H1 (cell line): ENCODE measurements around the gene DPY19L3. TPM values are rescaled to one million over a fixed set of nuclear protein-coding genes. Genes with fewer than 3 reads are reported as not detected.

ENCODE experiments used
- CTCF ChIA-PET: fragments of 300-600 bp; sonication (Branson Sonifier 250); formaldehyde crosslinking; loops from one replicate; lab custom pipeline; 2021; ENCODE audit not compliant: partially characterized antibody; lab: Charles Lee
- POLR2A ChIA-PET: fragments of 300-600 bp; sonication (Branson Sonifier 250); formaldehyde crosslinking; loops from one replicate; lab custom pipeline; 2021; ENCODE audit warnings: inconsistent platforms; ENCODE audit not compliant: partially characterized antibody; lab: Charles Lee
- DNase-seq, 2 experiments: peaks; one replicate each; pipeline versions ENCODE4 v3.0.0 to v3.0.0-alpha.2; 2010 to 2022; ENCODE audit warnings: low spot score in 2 of 2, low read depth in 1 of 2, mixed read lengths in 1 of 2
- FAIRE-seq: peaks from 2 replicates; lab custom pipeline; 2011; peaks lifted over from hg19 to GRCh38; lab: Jason Lieb, UNC
- H2AFZ ChIP-seq: 2 replicates; pipeline ENCODE4 v1.8.1; 2012; ENCODE audit warnings: low read length, inconsistent platforms
- H2AK5ac ChIP-seq: 2 replicates; pipeline ENCODE4 v1.6.1; 2013; ENCODE audit warnings: low read depth, low read length
- H2BK120ac ChIP-seq: replicated peaks from 2 replicates; pipeline ENCODE3; 2013; ENCODE audit warnings: low read depth, low read length, inconsistent platforms
- H2BK12ac ChIP-seq: 2 replicates; pipeline ENCODE4 v1.6.1; 2013; ENCODE audit warnings: low read depth, low read length
- H2BK15ac ChIP-seq: 2 replicates; pipeline ENCODE4 v1.6.1; 2013; ENCODE audit warnings: low read length
- H2BK20ac ChIP-seq: 2 replicates; pipeline ENCODE4 v1.6.1; 2013; ENCODE audit warnings: low read length
- H2BK5ac ChIP-seq: 2 replicates; pipeline ENCODE4 v1.6.1; 2013; ENCODE audit warnings: low read depth, low read length
- H3K14ac ChIP-seq: 2 replicates; pipeline ENCODE4 v1.6.1; 2013; ENCODE audit warnings: inconsistent platforms; ENCODE audit not compliant: insufficient read length
- H3K18ac ChIP-seq: 2 replicates; pipeline ENCODE4 v1.6.1; 2013; ENCODE audit warnings: low read length; ENCODE audit errors: extremely low read depth
- H3K23ac ChIP-seq: 2 replicates; pipeline ENCODE4 v1.6.1; 2013; ENCODE audit warnings: inconsistent platforms; ENCODE audit not compliant: insufficient read length
- H3K23me2 ChIP-seq: 2 replicates; pipeline ENCODE4 v1.6.1; 2013; ENCODE audit warnings: low read depth, low read length
- H3K27ac ChIP-seq: 2 replicates; pipeline ENCODE4 v1.6.1; 2011; ENCODE audit warnings: low read depth, low read length, inconsistent platforms
- H3K27me3 ChIP-seq, 4 experiments: replicated peaks in 1 of 4; 1 replicate in 1 of 4; 2 replicates in 3 of 4; pipeline versions ENCODE4 v1.6.1 to v1.8.1; 2011 to 2013; ENCODE audit warnings: low read length in 3 of 4, mild to moderate bottlenecking in 3 of 4, inconsistent platforms in 2 of 4, mixed read lengths in 2 of 4, moderate library complexity in 1 of 4; ENCODE audit not compliant: control insufficient read depth in 3 of 4, insufficient read depth in 3 of 4; ENCODE audit errors: extremely low read depth in 1 of 4
- H3K36me3 ChIP-seq, 4 experiments: 2 replicates each; pipeline versions ENCODE4 v1.6.1 to v1.8.1; 2011 to 2013; ENCODE audit warnings: mild to moderate bottlenecking in 4 of 4, low read length in 3 of 4, moderate library complexity in 2 of 4, control low read depth in 1 of 4, inconsistent platforms in 1 of 4; ENCODE audit not compliant: insufficient read depth in 4 of 4, control insufficient read depth in 2 of 4
- H3K4ac ChIP-seq: replicated peaks from 2 replicates; pipeline ENCODE3; 2013; ENCODE audit warnings: low read length, low read depth, mixed read lengths, inconsistent platforms; ENCODE audit not compliant: insufficient read length
- H3K4me1 ChIP-seq, 4 experiments: replicated peaks in 1 of 4; 1 replicate in 1 of 4; 2 replicates in 3 of 4; pipeline versions ENCODE4 v1.6.1 to v1.8.1; 2011 to 2013; ENCODE audit warnings: low read length in 3 of 4, inconsistent platforms in 2 of 4, mixed read lengths in 1 of 4; ENCODE audit not compliant: insufficient read depth in 4 of 4, control insufficient read depth in 3 of 4
- H3K4me2 ChIP-seq, 2 experiments: 2 replicates each; pipeline versions ENCODE4 v1.6.1 to v1.8.1; 2011 to 2013; ENCODE audit warnings: low read depth in 2 of 2, low read length in 2 of 2, control low read depth in 1 of 2, inconsistent platforms in 1 of 2, mild to moderate bottlenecking in 1 of 2; ENCODE audit not compliant: insufficient read depth in 1 of 2
- H3K4me3 ChIP-seq, 4 experiments: fragments of 200-600, 300-600 bp in 1 of 4; sonication (generic), shearing (Covaris generic), sonication (Bioruptor Twin) in 1 of 4; 2 replicates each; pipeline versions ENCODE4 v1.5.1 to v1.8.1; 2011 to 2016; ENCODE audit warnings: low read length in 4 of 4, low read depth in 3 of 4, control low read depth in 2 of 4, inconsistent platforms in 2 of 4, mild to moderate bottlenecking in 2 of 4, mixed read lengths in 1 of 4, moderate library complexity in 1 of 4; ENCODE audit not compliant: insufficient read depth in 2 of 4; ENCODE audit errors: extremely low read depth in 1 of 4
- H3K56ac ChIP-seq: replicated peaks from 2 replicates; pipeline ENCODE3; 2013; ENCODE audit warnings: low read depth, mild to moderate bottlenecking, mixed read lengths, low read length, inconsistent platforms; ENCODE audit not compliant: insufficient read length
- H3K79me1 ChIP-seq: 2 replicates; pipeline ENCODE4 v1.6.1; 2013; ENCODE audit warnings: low read depth, low read length, control low read depth
- H3K79me2 ChIP-seq, 2 experiments: 2 replicates each; pipeline versions ENCODE4 v1.6.1 to v1.8.1; 2012 to 2013; ENCODE audit warnings: low read length in 2 of 2, mild to moderate bottlenecking in 2 of 2, inconsistent platforms in 1 of 2; ENCODE audit not compliant: insufficient read depth in 2 of 2, control insufficient read depth in 1 of 2
- H3K9ac ChIP-seq, 4 experiments: replicated peaks in 1 of 4; 1 replicate in 1 of 4; 2 replicates in 3 of 4; pipeline versions ENCODE4 v1.6.1 to v1.8.1; 2011 to 2013; ENCODE audit warnings: low read depth in 3 of 4, low read length in 3 of 4, control low read depth in 2 of 4, mild to moderate bottlenecking in 2 of 4, moderate library complexity in 2 of 4, inconsistent platforms in 1 of 4; ENCODE audit errors: extremely low read depth in 1 of 4
- H3K9me3 ChIP-seq, 2 experiments: 2 replicates each; pipeline versions ENCODE4 v1.6.1 to v1.8.1; 2012 to 2013; ENCODE audit warnings: mild to moderate bottlenecking in 2 of 2, moderate library complexity in 2 of 2, control low read depth in 1 of 2, inconsistent platforms in 1 of 2, low read depth in 1 of 2, low read length in 1 of 2, mixed read lengths in 1 of 2; ENCODE audit not compliant: insufficient read depth in 2 of 2
- H4K20me1 ChIP-seq, 2 experiments: replicated peaks in 1 of 2; 2 replicates each; pipeline versions ENCODE3 to v1.8.1; 2011 to 2013; ENCODE audit warnings: inconsistent platforms in 2 of 2, low read length in 2 of 2, mild to moderate bottlenecking in 1 of 2; ENCODE audit not compliant: insufficient read depth in 2 of 2, control insufficient read depth in 1 of 2
- H4K5ac ChIP-seq: 2 replicates; pipeline ENCODE4 v1.6.1; 2013; ENCODE audit warnings: low read length, low read depth, mixed read lengths, inconsistent platforms; ENCODE audit not compliant: insufficient read length
- H4K8ac ChIP-seq: 2 replicates; pipeline ENCODE4 v1.8.0; 2013; ENCODE audit warnings: mild to moderate bottlenecking, moderate library complexity, low read length, inconsistent platforms; ENCODE audit not compliant: insufficient read depth; ENCODE audit errors: extremely low read depth
- H4K91ac ChIP-seq: replicated peaks from 2 replicates; pipeline ENCODE3; 2013; ENCODE audit warnings: low read length, mixed read lengths, inconsistent platforms; ENCODE audit not compliant: insufficient read length
- BRCA1 ChIP-seq: IDR thresholded peaks from 2 replicates; pipeline ENCODE4 v1.6.1; 2012; ENCODE audit warnings: low read depth, low read length, improper control_type of control experiment
- CREB1 ChIP-seq: IDR thresholded peaks from 2 replicates; pipeline ENCODE4 v1.6.1; 2012; ENCODE audit warnings: inconsistent platforms
- FOSL1 ChIP-seq: IDR thresholded peaks from 2 replicates; pipeline ENCODE4 v1.6.1; 2011; ENCODE audit warnings: mild to moderate bottlenecking, low read depth, low read length, moderate library complexity; ENCODE audit not compliant: insufficient read depth
- GTF2F1 ChIP-seq: IDR thresholded peaks from 2 replicates; pipeline ENCODE4 v1.6.1; 2012; ENCODE audit warnings: low read depth, low read length, improper control_type of control experiment, borderline replicate concordance
- POLR2A ChIP-seq, 2 experiments: IDR thresholded peaks; 1 replicate in 1 of 2; 2 replicates in 1 of 2; pipeline ENCODE4 v1.6.1; 2011; ENCODE audit warnings: low read depth in 2 of 2, low read length in 2 of 2, mild to moderate bottlenecking in 2 of 2; ENCODE audit errors: control extremely low read depth in 1 of 2
- RFX5 ChIP-seq: IDR thresholded peaks from 2 replicates; pipeline ENCODE4 v1.6.1; 2011; ENCODE audit warnings: low read depth, low read length, improper control_type of control experiment, borderline replicate concordance
- SAP30 ChIP-seq: fragments of 300-600 bp; sonication (generic); IDR thresholded peaks from 2 replicates; pipeline ENCODE4 v1.7.1; 2012; ENCODE audit warnings: low read length, moderate library complexity, mild to moderate bottlenecking, inconsistent platforms; ENCODE audit not compliant: insufficient read depth, insufficient replicate concordance
- SRF ChIP-seq: IDR thresholded peaks from 2 replicates; pipeline ENCODE4 v1.6.1; 2011; ENCODE audit warnings: mild to moderate bottlenecking, low read depth, low read length, moderate library complexity
- WGBS, 2 experiments: shearing (Covaris generic) in 1 of 2; methylation state at CpG; one replicate each; pipeline versions ENCODE4 v1.1.6 to v1.1.7; 2013 to 2015; ENCODE audit warnings: low lambda C conversion rate in 2 of 2, mixed read lengths in 2 of 2, inconsistent platforms in 1 of 2, low coverage in 1 of 2, missing lambda C conversion rate in 1 of 2; ENCODE audit not compliant: insufficient replicate concordance in 2 of 2, insufficient coverage in 1 of 2, insufficient read length in 1 of 2; ENCODE audit errors: extremely low coverage in 1 of 2, missing lambda C conversion rate in 1 of 2; 5-methylcytosine and 5-hydroxymethylcytosine counted together
- polyA plus RNA-seq, 7 experiments: library from polyadenylated mRNA; depleted of rRNA in 3 of 7; stranded (reverse) in 5 of 7; unstranded in 2 of 7; fragments of >200 nt in 5 of 7; fragments of 200-250 nt in 2 of 7; gene quantifications; 1 replicate in 5 of 7; 2 replicates in 1 of 7; 4 replicates in 1 of 7; pipeline versions ENCODE4 v1.2.1 to v1.2.3, GENCODE V29; 2011 to 2013; ENCODE audit warnings: missing spikeins in 2 of 7, mixed read lengths in 2 of 7
- total RNA-seq: library from RNA; stranded (reverse); fragmentation: NEBNext Ultra II Directional; extraction: Animal tissue kit (Norgen Biotek cat#: 25700); gene quantifications from 2 replicates; pipeline ENCODE4 v1.2.1, GENCODE V29; 2021
- TF ChIP-seq, protein P1 (sequence below): IDR thresholded peaks from 2 replicates; pipeline ENCODE4 v1.6.1; 2012; ENCODE audit warnings: inconsistent platforms

DPY19L3 gene
- total and polyA plus RNA-seq, 2 of the 8 experiments (the other 6 are each of a cell fraction or from before 2014, with no cell fraction given): 35.3 to 60.2 TPM

DNA sequence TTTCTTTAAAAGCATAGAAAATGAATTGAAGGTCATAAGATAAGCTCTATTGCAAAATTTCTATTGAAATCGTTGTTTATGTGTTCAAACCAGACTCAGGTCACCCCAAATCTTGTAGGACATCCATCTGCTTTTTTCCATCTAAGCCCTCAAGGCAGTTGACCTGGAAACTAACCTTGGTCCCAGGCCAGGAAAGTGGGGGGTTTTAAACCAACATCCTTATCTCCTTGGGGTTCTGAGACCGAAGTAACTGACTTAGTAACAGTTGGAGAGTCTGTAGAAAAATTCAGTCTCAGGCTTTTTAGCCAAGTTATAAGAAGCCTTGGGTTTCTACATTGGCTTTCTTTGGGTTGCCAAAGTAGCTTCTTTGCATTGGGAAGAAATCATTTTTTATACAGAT, 36.8 kb upstream of the DPY19L3 start:
- H2AFZ ChIP-seq: no peak overlapping the region
- no peak overlapping the region for H2BK120ac ChIP-seq
- H3K23ac ChIP-seq: no peak overlapping the region
- no peak for DNase-seq
- no peak overlapping the region for H4K8ac ChIP-seq
- H3K4me3 ChIP-seq: no peak overlapping the region
- no peak overlapping the region for H4K91ac ChIP-seq
- no peak overlapping the region for H2BK5ac ChIP-seq
- H3K36me3 ChIP-seq: peaks cover 5 to 25% (median 14%) of the 10 kb centered on the region in 4 experiments
- H2AK5ac ChIP-seq: no peak overlapping the region
- H3K56ac ChIP-seq: no peak overlapping the region
- H3K4me1 ChIP-seq: peaks cover 0 to 4% (median 0%) of the 10 kb centered on the region in 4 experiments; a peak in 2 of 7 replicates
- no peak for FAIRE-seq
- H4K5ac ChIP-seq: no peak overlapping the region
- H3K27ac ChIP-seq: no peak overlapping the region
- H2BK12ac ChIP-seq: no peak overlapping the region
- no peak overlapping the region for H3K9ac ChIP-seq
- H4K20me1 ChIP-seq: peaks cover under 1 to 11% of the 10 kb centered on the region in 2 experiments
- no peak overlapping the region for H3K4ac ChIP-seq
- no peak overlapping the region for H2BK20ac ChIP-seq
- H2BK15ac ChIP-seq: no peak overlapping the region
- H3K18ac ChIP-seq: no peak overlapping the region
- ChIA-PET CTCF (interaction anchor here (0.8 to 2.1 kb wide), 4 partner anchors 8 to 145 kb away, joined by 3 to 5 read pairs (median 3); no protein-coding TSS in a partner anchor), POLR2A (interaction anchor here (1.1 to 1.9 kb wide), 3 partner anchors 9 to 59 kb away, joined by 3 to 4 read pairs (median 3); no protein-coding TSS in a partner anchor)
- no peaks in the 10 kb centered on the region; the same call in 1 of the 2 replicates for H3K79me1 ChIP-seq
- 94% methylated on average over 2 of the region's 2 CpGs; no CpG with 5 or more reads in 1 of the 2 experiments for WGBS, 2 experiments
- H3K4me2 ChIP-seq: no peak overlapping the region
- no peaks in the 10 kb centered on the region for H3K27me3 ChIP-seq
- peaks cover 8 to 50% of the 10 kb centered on the region in 2 experiments for H3K79me2 ChIP-seq
- H3K14ac ChIP-seq: no peak overlapping the region
- 0 out of 4 replicates have a peak, but pooled peaks cover 0 to 1% of the 10 kb centered on the region in 2 experiments for H3K9me3 ChIP-seq
- no peaks in the 10 kb centered on the region for H3K23me2 ChIP-seq
- TF ChIP-seq GTF2F1 (no peak), SRF (no peak), RFX5 (no peak), POLR2A (IDR thresholded peaks at IDR 0.05; ENCODE audit: control extremely low read depth in 1 of 2, low read depth in 2 of 2, low read length in 2 of 2) (no peak), CREB1 (no peak), SAP30 (no peak), BRCA1 (no peak), FOSL1 (no peak)
- TF ChIP-seq, protein P1, sequence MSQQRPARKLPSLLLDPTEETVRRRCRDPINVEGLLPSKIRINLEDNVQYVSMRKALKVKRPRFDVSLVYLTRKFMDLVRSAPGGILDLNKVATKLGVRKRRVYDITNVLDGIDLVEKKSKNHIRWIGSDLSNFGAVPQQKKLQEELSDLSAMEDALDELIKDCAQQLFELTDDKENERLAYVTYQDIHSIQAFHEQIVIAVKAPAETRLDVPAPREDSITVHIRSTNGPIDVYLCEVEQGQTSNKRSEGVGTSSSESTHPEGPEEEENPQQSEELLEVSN: no peak
- TF ChIP-seq, all 59 proteins: peak for 0
